Liver (tissue), 9 donors: ENCODE measurements around the gene ARL14EP. TPM values are rescaled to one million over a fixed set of nuclear protein-coding genes. Genes with fewer than 3 reads are reported as not detected.

Source experiments
- DNase-seq: peaks from one replicate; pipeline ENCODE4 v3.0.0-alpha.2; 2017; ENCODE audit warnings: low spot score
- H3K27ac ChIP-seq, 2 donors: one replicate each; pipeline ENCODE4 v1.7.0; 2013; ENCODE audit warnings: inconsistent platforms in 2 of 2, low read length in 2 of 2, control low read depth in 1 of 2, low read depth in 1 of 2, mild to moderate bottlenecking in 1 of 2
- H3K27me3 ChIP-seq, 4 donors: one replicate each; pipeline versions ENCODE4 v1.6.1 to v1.7.0; 2013; ENCODE audit warnings: low read length in 3 of 4, inconsistent platforms in 1 of 4, mild to moderate bottlenecking in 1 of 4, moderate library complexity in 1 of 4; ENCODE audit not compliant: control insufficient read depth in 4 of 4, insufficient read depth in 4 of 4
- H3K36me3 ChIP-seq, 4 donors: one replicate each; pipeline versions ENCODE4 v1.6.1 to v1.7.0; 2013; ENCODE audit warnings: low read length in 3 of 4, mild to moderate bottlenecking in 3 of 4, low read depth in 1 of 4, moderate library complexity in 1 of 4; ENCODE audit not compliant: control insufficient read depth in 4 of 4, insufficient read depth in 3 of 4
- H3K4me1 ChIP-seq, 4 donors: one replicate each; pipeline versions ENCODE4 v1.6.1 to v1.7.0; 2013; ENCODE audit warnings: low read length in 3 of 4, mild to moderate bottlenecking in 3 of 4, moderate library complexity in 1 of 4; ENCODE audit not compliant: control insufficient read depth in 4 of 4, insufficient read depth in 4 of 4
- H3K4me3 ChIP-seq, 3 donors: one replicate each; pipeline versions ENCODE4 v1.6.1 to v1.7.0; 2013; ENCODE audit warnings: low read length in 3 of 3, control low read depth in 1 of 3, low read depth in 1 of 3, mild to moderate bottlenecking in 1 of 3
- H3K9ac ChIP-seq, 2 donors: one replicate each; pipeline ENCODE4 v1.7.0; 2013; ENCODE audit warnings: low read length in 2 of 2, mild to moderate bottlenecking in 2 of 2, moderate library complexity in 2 of 2, control low read depth in 1 of 2, low read depth in 1 of 2
- H3K9me3 ChIP-seq, 4 donors: one replicate each; pipeline versions ENCODE4 v1.6.1 to v1.7.0; 2013; ENCODE audit warnings: low read length in 3 of 4; ENCODE audit not compliant: control insufficient read depth in 4 of 4
- CTCF ChIP-seq: fragments of 150-350 bp; IDR thresholded peaks from 2 replicates; pipeline ENCODE4 v1.5.1; 2017; ENCODE audit warnings: improper control_type of control experiment, low read depth, low read length; ENCODE audit not compliant: missing input control
- FOXA2 ChIP-seq: IDR thresholded peaks from 2 replicates; pipeline ENCODE4 v1.6.1; 2016; ENCODE audit warnings: antibody characterized with exemption
- GABPA ChIP-seq, 2 donors: IDR thresholded peaks in 1 of 2; conservative IDR thresholded peaks in 1 of 2; 2 replicates each; pipeline ENCODE4 v1.6.1; 2016; ENCODE audit warnings: antibody characterized with exemption in 2 of 2, mild to moderate bottlenecking in 1 of 2, moderate library complexity in 1 of 2
- HNF4A ChIP-seq, 2 donors: conservative IDR thresholded peaks; 2 replicates each; pipeline ENCODE4 v1.6.1; 2016; ENCODE audit warnings: antibody characterized with exemption in 2 of 2, mild to moderate bottlenecking in 2 of 2
- HNF4G ChIP-seq: IDR thresholded peaks from 2 replicates; pipeline ENCODE4 v1.6.1; 2016; ENCODE audit warnings: antibody characterized with exemption
- JUND ChIP-seq, 2 donors: IDR thresholded peaks; 2 replicates each; pipeline ENCODE4 v1.6.1; 2016; ENCODE audit warnings: antibody characterized with exemption in 2 of 2
- NR2F2 ChIP-seq: IDR thresholded peaks from 2 replicates; pipeline ENCODE4 v1.6.1; 2016; ENCODE audit warnings: antibody characterized with exemption
- RAD21 ChIP-seq, 2 donors: IDR thresholded peaks; 2 replicates each; pipeline ENCODE4 v1.6.1; 2016; ENCODE audit warnings: antibody characterized with exemption in 2 of 2, mild to moderate bottlenecking in 2 of 2
- REST ChIP-seq: IDR thresholded peaks from 2 replicates; pipeline ENCODE4 v1.6.1; 2016; ENCODE audit warnings: antibody characterized with exemption, mild to moderate bottlenecking
- RXRA ChIP-seq, 2 donors: IDR thresholded peaks; 2 replicates each; pipeline ENCODE4 v1.6.1; 2017 to 2018; ENCODE audit warnings: antibody characterized with exemption in 2 of 2, mild to moderate bottlenecking in 1 of 2
- SP1 ChIP-seq: IDR thresholded peaks from 2 replicates; pipeline ENCODE4 v1.6.1; 2018; ENCODE audit warnings: antibody characterized with exemption, mild to moderate bottlenecking
- TAF1 ChIP-seq: conservative IDR thresholded peaks from 2 replicates; pipeline ENCODE4 v1.6.1; 2016; ENCODE audit warnings: antibody characterized with exemption, mild to moderate bottlenecking
- YY1 ChIP-seq: IDR thresholded peaks from 2 replicates; pipeline ENCODE4 v1.6.1; 2016; ENCODE audit warnings: antibody characterized with exemption, mild to moderate bottlenecking
- WGBS: extraction: QIAGEN DNeasy Blood & Tissue Kit; methylation state at CpG from one replicate; pipeline ENCODE4 v1.1.7; 2013; 5-methylcytosine and 5-hydroxymethylcytosine counted together
- polyA plus RNA-seq, 2 donors: library from polyadenylated mRNA; stranded (reverse) in 1 of 2; unstranded in 1 of 2; fragments of 200-250 nt in 1 of 2; fragments of >200 nt in 1 of 2; fragmentation: Nextera tagmentation in 1 of 2; extraction: Ambion mirVana in 1 of 2; gene quantifications; one replicate each; pipeline versions ENCODE4 v1.2.1 to v1.2.3, GENCODE V29; 2013 to 2015
- total RNA-seq, 2 donors: library from RNA; depleted of rRNA; stranded (reverse); fragments of >200 nt; gene quantifications; one replicate each; pipeline ENCODE4 v1.2.3, GENCODE V29; 2014
- TF ChIP-seq, protein P1 (sequence below): IDR thresholded peaks from 2 replicates; pipeline ENCODE4 v1.6.1; 2016; ENCODE audit warnings: antibody characterized with exemption
- TF ChIP-seq, protein P2 (sequence below): IDR thresholded peaks from 2 replicates; pipeline ENCODE4 v1.6.1; 2016; ENCODE audit warnings: antibody characterized with exemption
- donor health status: healthy.
- donor health status: healthy.
- donor health status: healthy.
- donor health status: healthy.
- donor health status: healthy.

The ARL14EP gene
- total and polyA plus RNA-seq, 4 donors, result 8.2 to 22.9 (median 13.6) TPM

DNA sequence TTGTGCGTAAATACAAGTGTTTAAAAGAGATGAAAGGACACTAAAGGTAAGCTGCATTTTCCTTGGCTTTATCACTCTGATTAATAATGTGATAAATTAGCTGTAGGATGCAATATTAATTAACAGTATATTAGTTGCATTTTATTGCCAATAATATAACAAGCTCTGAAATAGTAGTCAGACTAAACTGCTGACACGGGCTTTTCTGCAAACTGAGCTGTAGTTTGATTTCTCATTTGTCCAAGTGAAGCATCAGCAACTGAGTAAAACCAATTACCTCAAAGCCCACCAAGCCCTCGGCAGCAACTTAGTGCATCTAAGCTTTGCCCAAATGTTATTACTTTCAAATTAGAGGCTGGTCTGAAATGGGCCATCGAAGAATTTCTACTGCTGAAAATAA lies 33.5 kb downstream of the ARL14EP start:
- WGBS, result 88% methylated on average over 4 of the region's 4 CpGs
- Histone ChIP-seq H3K9me3 (no peaks in the 10 kb centered on the region), H3K4me3 (no peak overlapping the region), H3K9ac (no peak overlapping the region), H3K4me1 (no peaks in the 10 kb centered on the region), H3K27me3 (no peaks in the 10 kb centered on the region), H3K36me3 (no peaks in the 10 kb centered on the region), H3K27ac (no peak overlapping the region)
- TF ChIP-seq CTCF (no peak), YY1 (no peak), RAD21 (IDR thresholded peaks at IDR 0.05) (no peak), TAF1 (no peak)
- DNase-seq, result no peak

DNA sequence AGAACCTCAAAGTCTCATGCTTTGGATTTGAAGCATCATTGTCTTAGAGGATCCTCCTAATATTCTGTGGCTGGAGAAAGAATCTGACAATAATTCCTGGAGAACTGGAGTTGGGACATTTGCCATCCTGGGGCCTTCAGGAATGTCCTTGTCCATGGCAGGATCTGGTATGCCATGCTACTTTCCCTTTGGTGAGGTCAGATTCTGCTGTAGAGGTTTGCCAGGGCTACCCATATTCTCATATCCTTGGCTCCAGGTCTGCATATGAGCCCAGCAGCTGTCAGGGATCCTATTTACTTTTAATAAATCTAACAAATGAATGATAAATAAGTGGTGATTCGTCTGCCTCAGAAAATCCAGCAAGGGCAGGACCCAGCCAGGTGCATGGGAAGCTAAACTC lies 35.0 kb downstream of the ARL14EP start:
- H3K9ac ChIP-seq, result no peak overlapping the region
- no peak for DNase-seq
- no peaks in the 10 kb centered on the region for H3K36me3 ChIP-seq
- TF ChIP-seq NR2F2 (no peak), FOXA2 (no peak), CTCF (no peak), GABPA (IDR thresholded peaks at IDR 0.05 in 1 of 2, conservative IDR thresholded peaks at IDR 0.05 in 1 of 2) (no peak), HNF4A (conservative IDR thresholded peaks at IDR 0.05) (no peak), RXRA (IDR thresholded peaks at IDR 0.05) (no peak), SP1 (no peak)
- no peaks in the 10 kb centered on the region for H3K9me3 ChIP-seq
- WGBS, result 56% methylated on average over 1 of the region's 1 CpG
- H3K4me3 ChIP-seq, result no peak overlapping the region
- H3K4me1 ChIP-seq, result no peaks in the 10 kb centered on the region
- H3K27me3 ChIP-seq, result no peaks in the 10 kb centered on the region
- no peak overlapping the region for H3K27ac ChIP-seq

GRCh38 chr11:30358536-30358935 lies 35.6 kb downstream of the ARL14EP start:
- Histone ChIP-seq H3K9ac (no peak overlapping the region), H3K9me3 (no peaks in the 10 kb centered on the region), H3K36me3 (no peaks in the 10 kb centered on the region), H3K4me3 (no peak overlapping the region), H3K27me3 (no peaks in the 10 kb centered on the region), H3K4me1 (no peaks in the 10 kb centered on the region), H3K27ac (no peak overlapping the region)
- WGBS, result 88% methylated on average over 2 of the region's 2 CpGs
- DNase-seq, result no peak
- TF ChIP-seq JUND (IDR thresholded peaks at IDR 0.05) (no peak), GABPA (IDR thresholded peaks at IDR 0.05 in 1 of 2, conservative IDR thresholded peaks at IDR 0.05 in 1 of 2) (no peak), SP1 (no peak), RAD21 (IDR thresholded peaks at IDR 0.05) (no peak), YY1 (no peak), NR2F2 (no peak), CTCF (no peak), REST (no peak), RXRA (IDR thresholded peaks at IDR 0.05) (no peak), HNF4A (conservative IDR thresholded peaks at IDR 0.05) (no peak), HNF4G (no peak)
- TF ChIP-seq, protein P1, sequence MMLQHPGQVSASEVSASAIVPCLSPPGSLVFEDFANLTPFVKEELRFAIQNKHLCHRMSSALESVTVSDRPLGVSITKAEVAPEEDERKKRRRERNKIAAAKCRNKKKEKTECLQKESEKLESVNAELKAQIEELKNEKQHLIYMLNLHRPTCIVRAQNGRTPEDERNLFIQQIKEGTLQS, result no peak
- TF ChIP-seq, protein P2, sequence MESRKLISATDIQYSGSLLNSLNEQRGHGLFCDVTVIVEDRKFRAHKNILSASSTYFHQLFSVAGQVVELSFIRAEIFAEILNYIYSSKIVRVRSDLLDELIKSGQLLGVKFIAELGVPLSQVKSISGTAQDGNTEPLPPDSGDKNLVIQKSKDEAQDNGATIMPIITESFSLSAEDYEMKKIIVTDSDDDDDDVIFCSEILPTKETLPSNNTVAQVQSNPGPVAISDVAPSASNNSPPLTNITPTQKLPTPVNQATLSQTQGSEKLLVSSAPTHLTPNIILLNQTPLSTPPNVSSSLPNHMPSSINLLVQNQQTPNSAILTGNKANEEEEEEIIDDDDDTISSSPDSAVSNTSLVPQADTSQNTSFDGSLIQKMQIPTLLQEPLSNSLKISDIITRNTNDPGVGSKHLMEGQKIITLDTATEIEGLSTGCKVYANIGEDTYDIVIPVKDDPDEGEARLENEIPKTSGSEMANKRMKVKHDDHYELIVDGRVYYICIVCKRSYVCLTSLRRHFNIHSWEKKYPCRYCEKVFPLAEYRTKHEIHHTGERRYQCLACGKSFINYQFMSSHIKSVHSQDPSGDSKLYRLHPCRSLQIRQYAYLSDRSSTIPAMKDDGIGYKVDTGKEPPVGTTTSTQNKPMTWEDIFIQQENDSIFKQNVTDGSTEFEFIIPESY, result no peak
